Measurements from ENCODE around the gene LRRC40. TPM values are rescaled to one million over a fixed set of nuclear protein-coding genes. Genes with fewer than 3 reads are reported as not detected.
A peak's percentile ranks its signal among the peaks of the same experiment; 100 is the strongest.

The LRRC40 gene
- total and polyA plus RNA-seq, 2 donors (not counting 1 experiment from before 2014, with no cell fraction given): 16.5 to 24.2 TPM

- peak overlapping the region; percentile 70 to 98 (median 82) for H3K4me3 ChIP-seq (replicated peaks in 1 of 4; ENCODE audit: control extremely low read depth in 1 of 4, insufficient read depth in 1 of 4, low read depth in 3 of 4, low read length in 4 of 4)
- TF ChIP-seq EZH2 (IDR thresholded peaks at IDR 0.05; ENCODE audit: low read length, missing control alignments): no peak
- no peak for TF ChIP-seq CTCF (conservative IDR thresholded peaks at IDR 0.05 in 1 of 2, IDR thresholded peaks at IDR 0.05 in 1 of 2; ENCODE audit: low read depth in 1 of 2, low read length in 2 of 2)
- DNase-seq (ENCODE audit: low read depth in 2 of 2): no peak
- peak overlapping the region; percentile 85 for H3K9ac ChIP-seq (ENCODE audit: insufficient read depth, low read length)
- no peaks in the 10 kb centered on the region for H3K36me3 ChIP-seq (ENCODE audit: control insufficient read depth, insufficient read depth, low read length)
- H3K27me3 ChIP-seq (ENCODE audit: control insufficient read depth, insufficient read depth, low read length): no peaks in the 10 kb centered on the region
- peak overlapping the region; percentile 88 for H2AFZ ChIP-seq (ENCODE audit: low read length)
- H3K27ac ChIP-seq (ENCODE audit: insufficient read depth, low read length): peak overlapping the region; percentile 92
- H3K79me2 ChIP-seq (ENCODE audit: control insufficient read depth, insufficient read depth, low read length): peaks cover 92% of the 10 kb centered on the region
- H3K4me1 ChIP-seq (ENCODE audit: control insufficient read depth, extremely low read depth, insufficient read depth, low read length): peaks cover 6% of the 10 kb centered on the region
- no peaks in the 10 kb centered on the region for H4K20me1 ChIP-seq (ENCODE audit: control insufficient read depth, extremely low read depth, insufficient read depth, low read length)
- H3K9me3 ChIP-seq (ENCODE audit: control insufficient read depth, insufficient read depth, low read depth, low read length): no peaks in the 10 kb centered on the region
- peak overlapping the region; percentile 88 for H3K4me2 ChIP-seq (ENCODE audit: extremely low read depth, insufficient read depth, low read length)
Observed at GRCh38 chr1:70205071-70205433, 327 bp downstream of the LRRC40 start.

- Histone ChIP-seq H3K9ac (ENCODE audit: insufficient read depth, low read length) (peak overlapping the region; percentile 85), H3K27me3 (ENCODE audit: control insufficient read depth, insufficient read depth, low read length) (no peaks in the 10 kb centered on the region), H2AFZ (ENCODE audit: low read length) (peak overlapping the region; percentile 88), H4K20me1 (ENCODE audit: control insufficient read depth, extremely low read depth, insufficient read depth, low read length) (no peaks in the 10 kb centered on the region), H3K4me3 (replicated peaks in 1 of 4; ENCODE audit: control extremely low read depth in 1 of 4, insufficient read depth in 1 of 4, low read depth in 3 of 4, low read length in 4 of 4) (peak overlapping the region; percentile 70 to 98 (median 82)), H3K9me3 (ENCODE audit: control insufficient read depth, insufficient read depth, low read depth, low read length) (no peaks in the 10 kb centered on the region), H3K4me2 (ENCODE audit: extremely low read depth, insufficient read depth, low read length) (peak overlapping the region; percentile 88), H3K4me1 (ENCODE audit: control insufficient read depth, extremely low read depth, insufficient read depth, low read length) (peaks cover 6% of the 10 kb centered on the region), H3K36me3 (ENCODE audit: control insufficient read depth, insufficient read depth, low read length) (no peaks in the 10 kb centered on the region), H3K79me2 (ENCODE audit: control insufficient read depth, insufficient read depth, low read length) (peaks cover 92% of the 10 kb centered on the region), H3K27ac (ENCODE audit: insufficient read depth, low read length) (peak overlapping the region; percentile 92)
- TF ChIP-seq EZH2 (IDR thresholded peaks at IDR 0.05; ENCODE audit: low read length, missing control alignments) (no peak), CTCF (conservative IDR thresholded peaks at IDR 0.05 in 1 of 2, IDR thresholded peaks at IDR 0.05 in 1 of 2; ENCODE audit: low read depth in 1 of 2, low read length in 2 of 2) (no peak)
- DNase-seq (ENCODE audit: low read depth in 2 of 2): peak; percentile 19 to 25
Observed at GRCh38 chr1:70204600-70204999, 779 bp downstream of the LRRC40 start.

- no peaks in the 10 kb centered on the region for H3K27me3 ChIP-seq (ENCODE audit: control insufficient read depth, insufficient read depth, low read length)
- H3K9me3 ChIP-seq (ENCODE audit: control insufficient read depth, insufficient read depth, low read depth, low read length): no peaks in the 10 kb centered on the region
- no peaks in the 10 kb centered on the region for H3K36me3 ChIP-seq (ENCODE audit: control insufficient read depth, insufficient read depth, low read length)
- no peak for DNase-seq (ENCODE audit: low read depth in 2 of 2)
- no peak overlapping the region for H3K9ac ChIP-seq (ENCODE audit: insufficient read depth, low read length)
- peaks cover 90% of the 10 kb centered on the region for H3K79me2 ChIP-seq (ENCODE audit: control insufficient read depth, insufficient read depth, low read length)
- no peak overlapping the region for H3K27ac ChIP-seq (ENCODE audit: insufficient read depth, low read length)
- H3K4me2 ChIP-seq (ENCODE audit: extremely low read depth, insufficient read depth, low read length): peak overlapping the region; percentile 88
- no peak overlapping the region for H2AFZ ChIP-seq (ENCODE audit: low read length)
- peaks cover 6% of the 10 kb centered on the region for H3K4me1 ChIP-seq (ENCODE audit: control insufficient read depth, extremely low read depth, insufficient read depth, low read length)
- TF ChIP-seq CTCF (conservative IDR thresholded peaks at IDR 0.05 in 1 of 2, IDR thresholded peaks at IDR 0.05 in 1 of 2; ENCODE audit: low read depth in 1 of 2, low read length in 2 of 2): no peak
- TF ChIP-seq EZH2 (IDR thresholded peaks at IDR 0.05; ENCODE audit: low read length, missing control alignments): no peak
- peak overlapping the region; percentile 70 to 98 (median 82) for H3K4me3 ChIP-seq (replicated peaks in 1 of 4; ENCODE audit: control extremely low read depth in 1 of 4, insufficient read depth in 1 of 4, low read depth in 3 of 4, low read length in 4 of 4)
- H4K20me1 ChIP-seq (ENCODE audit: control insufficient read depth, extremely low read depth, insufficient read depth, low read length): no peaks in the 10 kb centered on the region
Observed at GRCh38 chr1:70204139-70204538, 1.2 kb downstream of the LRRC40 start.
